ENCODE measurements around the gene RNPS1.

- TF ChIP-seq CTCF (IDR thresholded peaks at IDR 0.05) = no peak
- TF ChIP-seq POLR2A (IDR thresholded peaks at IDR 0.05) = no peak
- no peak for TF ChIP-seq POLR2AphosphoS5 (IDR thresholded peaks at IDR 0.05; ENCODE audit: insufficient read depth in 1 of 2, low read depth in 1 of 2)
These were observed 23.6 kb downstream of the RNPS1 start for GRCh38 chr16:2244301-2244700.
